ENCODE data around the gene ETS1. TPM values are rescaled to one million over a fixed set of nuclear protein-coding genes. Genes with fewer than 3 reads are reported as not detected.

The ETS1 gene
- total and polyA plus RNA-seq, 2 experiments from 2014 or later = 6.7 to 21.8 TPM

GRCh38 chr11:128598506-128599150, 11.3 kb upstream of the ETS1 start:
- Histone ChIP-seq H3K36me3 (replicated peaks; ENCODE audit: insufficient read depth, low read depth) (no peaks in the 10 kb centered on the region), H3K4me2 (no peak overlapping the region), H4K20me1 (ENCODE audit: insufficient read depth, poor library complexity, severe bottlenecking) (no peaks in the 10 kb centered on the region), H3K79me2 (no peaks in the 10 kb centered on the region), H2AFZ (no peak overlapping the region), H3K9me3 (ENCODE audit: low read depth) (no peaks in the 10 kb centered on the region), H3K4me3 (no peak overlapping the region), H3K27ac (no peak overlapping the region), H3K9me2 (replicated peaks; ENCODE audit: insufficient read depth) (no peaks in the 10 kb centered on the region), H3K4me1 (ENCODE audit: insufficient read depth) (no peaks in the 10 kb centered on the region), H3K27me3 (peaks cover 8% of the 10 kb centered on the region)
- WGBS (ENCODE audit: low lambda C conversion rate, missing lambda C conversion rate) = 53% methylated on average over 1 of the region's 1 CpG
- TF ChIP-seq EZH2phosphoT487 (IDR thresholded peaks at IDR 0.05; ENCODE audit: low read depth, severe bottlenecking, unreplicated experiment) (no peak), CTCF (IDR thresholded peaks at IDR 0.05; ENCODE audit: poor library complexity) (no peak), EZH2 (IDR thresholded peaks at IDR 0.05; ENCODE audit: borderline replicate concordance) (no peak)
- no peak for DNase-seq (ENCODE audit: low spot score)

GRCh38 chr11:128598096-128598495, 10.7 kb upstream of the ETS1 start:
- 37% methylated on average over 4 of the region's 4 CpGs for WGBS (ENCODE audit: low lambda C conversion rate, missing lambda C conversion rate)
- TF ChIP-seq CTCF (IDR thresholded peaks at IDR 0.05; ENCODE audit: poor library complexity) (no peak), EZH2phosphoT487 (IDR thresholded peaks at IDR 0.05; ENCODE audit: low read depth, severe bottlenecking, unreplicated experiment) (no peak), EZH2 (IDR thresholded peaks at IDR 0.05; ENCODE audit: borderline replicate concordance) (no peak)
- no peak overlapping the region for H3K4me2 ChIP-seq

GRCh38 chr11:128597209-128597608, 9.9 kb upstream of the ETS1 start:
- 74% methylated on average over 2 of the region's 2 CpGs for WGBS (ENCODE audit: low lambda C conversion rate, missing lambda C conversion rate)
- no peak overlapping the region for H3K4me2 ChIP-seq
- no peak overlapping the region for H3K4me3 ChIP-seq
- H2AFZ ChIP-seq = no peak overlapping the region
- H4K20me1 ChIP-seq (ENCODE audit: insufficient read depth, poor library complexity, severe bottlenecking) = no peaks in the 10 kb centered on the region
- peaks cover 13% of the 10 kb centered on the region for H3K27me3 ChIP-seq
- no peak overlapping the region for H3K27ac ChIP-seq
- DNase-seq (ENCODE audit: low spot score) = no peak
- H3K79me2 ChIP-seq = no peaks in the 10 kb centered on the region
- no peaks in the 10 kb centered on the region for H3K9me3 ChIP-seq (ENCODE audit: low read depth)
- TF ChIP-seq EZH2 (IDR thresholded peaks at IDR 0.05; ENCODE audit: borderline replicate concordance) (no peak), EZH2phosphoT487 (IDR thresholded peaks at IDR 0.05; ENCODE audit: low read depth, severe bottlenecking, unreplicated experiment) (no peak)
- no peaks in the 10 kb centered on the region for H3K4me1 ChIP-seq (ENCODE audit: insufficient read depth)
- no peaks in the 10 kb centered on the region for H3K36me3 ChIP-seq (replicated peaks; ENCODE audit: insufficient read depth, low read depth)
- no peaks in the 10 kb centered on the region for H3K9me2 ChIP-seq (replicated peaks; ENCODE audit: insufficient read depth)

More at GRCh38 chr11:128598096-128598495, 10.7 kb upstream of the ETS1 start:
- H3K79me2 ChIP-seq = no peaks in the 10 kb centered on the region
- no peaks in the 10 kb centered on the region for H3K36me3 ChIP-seq (replicated peaks; ENCODE audit: insufficient read depth, low read depth)
- no peak overlapping the region for H3K27ac ChIP-seq
- no peaks in the 10 kb centered on the region for H3K4me1 ChIP-seq (ENCODE audit: insufficient read depth)
- H3K27me3 ChIP-seq = peaks cover 13% of the 10 kb centered on the region
- no peaks in the 10 kb centered on the region for H3K9me2 ChIP-seq (replicated peaks; ENCODE audit: insufficient read depth)
- H3K4me3 ChIP-seq = no peak overlapping the region
- H4K20me1 ChIP-seq (ENCODE audit: insufficient read depth, poor library complexity, severe bottlenecking) = no peaks in the 10 kb centered on the region
- no peak overlapping the region for H2AFZ ChIP-seq
- DNase-seq (ENCODE audit: low spot score) = no peak
- no peaks in the 10 kb centered on the region for H3K9me3 ChIP-seq (ENCODE audit: low read depth)

GRCh38 chr11:128596250-128596649, 8.9 kb upstream of the ETS1 start:
- no peak for TF ChIP-seq EZH2phosphoT487 (IDR thresholded peaks at IDR 0.05; ENCODE audit: low read depth, severe bottlenecking, unreplicated experiment)
- TF ChIP-seq EZH2 (IDR thresholded peaks at IDR 0.05; ENCODE audit: borderline replicate concordance) = no peak
- no peak for TF ChIP-seq CTCF (IDR thresholded peaks at IDR 0.05; ENCODE audit: poor library complexity)
- Histone ChIP-seq H3K79me2 (no peaks in the 10 kb centered on the region), H2AFZ (no peak overlapping the region), H3K4me2 (no peak overlapping the region), H3K27ac (no peak overlapping the region), H3K9me2 (replicated peaks; ENCODE audit: insufficient read depth) (no peaks in the 10 kb centered on the region), H3K4me3 (no peak overlapping the region), H3K27me3 (peaks cover 17% of the 10 kb centered on the region), H3K9me3 (ENCODE audit: low read depth) (no peaks in the 10 kb centered on the region), H3K36me3 (replicated peaks; ENCODE audit: insufficient read depth, low read depth) (no peaks in the 10 kb centered on the region), H4K20me1 (ENCODE audit: insufficient read depth, poor library complexity, severe bottlenecking) (no peaks in the 10 kb centered on the region), H3K4me1 (ENCODE audit: insufficient read depth) (no peaks in the 10 kb centered on the region)
- DNase-seq (ENCODE audit: low spot score) = no peak
- WGBS (ENCODE audit: low lambda C conversion rate, missing lambda C conversion rate) = 79% methylated on average over 2 of the region's 2 CpGs
